D341Med (cell line): ENCODE results near the gene LRTM2.
A peak's percentile ranks its signal among the peaks of the same experiment; 100 is the strongest.

Experiments
- DNase-seq: peaks from one replicate; pipeline ENCODE4 v3.0.0; 2012; ENCODE audit warnings: low spot score

Gene LRTM2

DNA sequence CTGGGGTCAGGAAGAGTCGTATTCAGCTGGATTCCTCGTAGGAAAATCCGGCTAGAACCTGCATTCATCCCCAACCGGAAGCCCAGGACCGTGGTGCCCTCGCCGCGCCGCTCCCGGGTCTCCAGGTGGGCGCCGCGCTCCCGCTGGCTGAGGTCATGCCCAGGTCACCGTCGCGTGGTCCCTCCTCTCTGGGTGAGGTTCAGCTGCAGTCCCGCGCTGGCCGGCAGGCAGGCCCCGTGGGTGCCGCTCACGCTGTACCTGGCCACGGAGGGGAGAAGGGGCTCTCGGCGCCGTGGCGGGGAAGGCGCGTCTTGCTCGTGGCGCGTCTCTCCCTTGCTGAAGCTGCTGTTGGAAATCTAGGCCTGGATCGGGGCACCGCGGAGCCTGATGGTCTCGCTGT lies 44.5 kb downstream of the LRTM2 start:
- no peak for DNase-seq

DNA sequence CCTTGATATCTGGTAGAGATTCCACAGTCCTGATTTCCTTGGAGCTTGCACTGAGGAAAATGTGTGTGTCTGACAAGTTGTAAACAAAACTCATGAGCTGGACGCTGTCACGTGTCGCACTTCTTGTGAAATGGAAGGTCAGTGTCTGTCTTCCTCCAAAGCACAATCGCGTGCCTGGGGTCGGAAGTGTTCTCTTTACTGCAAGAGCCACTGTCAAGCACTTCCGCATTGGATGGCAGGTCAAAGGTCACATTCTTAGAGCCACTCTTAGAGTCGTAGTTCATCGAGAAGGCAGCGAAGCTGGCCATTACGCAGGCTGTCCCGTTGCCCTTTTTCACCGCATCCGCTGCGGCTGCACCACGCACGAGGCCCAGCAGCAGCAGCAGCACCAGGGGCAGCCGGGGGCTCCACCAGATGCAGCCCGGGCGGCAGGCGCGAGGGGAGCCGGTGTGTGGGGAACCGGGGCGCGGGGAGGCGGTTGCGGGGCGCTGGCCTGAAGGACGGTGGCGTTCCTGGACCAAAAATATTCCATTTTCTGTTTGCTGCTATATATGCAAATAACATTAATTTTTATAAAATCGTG lies 45.0 kb downstream of the LRTM2 start:
- DNase-seq, result no peak

DNA sequence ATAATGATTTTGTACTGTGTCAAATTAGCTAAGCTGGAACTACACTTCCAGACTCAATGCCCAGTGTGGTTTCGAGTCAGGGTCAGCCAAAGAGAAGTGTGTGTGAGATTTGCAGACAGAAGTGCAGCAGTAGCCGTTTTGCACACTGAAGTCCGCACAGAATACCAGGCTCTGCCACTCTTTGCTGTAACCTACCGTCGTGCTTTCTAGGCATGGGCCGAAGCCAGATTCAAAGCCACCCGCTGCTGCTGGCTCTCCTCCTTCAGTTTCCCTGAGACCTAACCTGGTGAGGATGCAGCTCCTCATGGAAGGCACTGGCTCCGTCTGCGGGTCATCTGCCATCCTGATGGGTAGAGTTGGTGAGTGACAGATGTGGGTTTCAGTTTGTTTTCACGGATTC lies 48.8 kb downstream of the LRTM2 start:
- no peak for DNase-seq

DNA sequence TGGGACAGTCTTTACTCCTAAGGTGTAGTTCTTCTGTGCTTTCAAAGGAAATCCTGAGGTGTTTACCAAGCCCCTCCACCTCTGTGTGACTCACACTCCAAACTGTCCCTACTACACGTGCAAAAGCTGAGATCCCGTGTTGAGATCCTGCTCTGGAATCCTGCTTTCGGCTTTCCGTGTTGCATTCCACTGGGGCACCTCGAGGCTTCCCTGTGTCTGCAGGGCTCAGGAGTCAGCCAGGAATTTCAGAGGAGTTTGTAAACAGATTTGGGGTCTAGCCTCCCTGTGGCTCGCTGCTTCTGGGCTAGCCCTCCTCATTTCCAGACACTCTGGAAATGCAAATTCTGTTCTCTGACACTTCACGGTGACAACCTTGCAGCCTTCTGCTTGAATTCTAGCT lies 49.7 kb downstream of the LRTM2 start:
- no peak for DNase-seq

DNA sequence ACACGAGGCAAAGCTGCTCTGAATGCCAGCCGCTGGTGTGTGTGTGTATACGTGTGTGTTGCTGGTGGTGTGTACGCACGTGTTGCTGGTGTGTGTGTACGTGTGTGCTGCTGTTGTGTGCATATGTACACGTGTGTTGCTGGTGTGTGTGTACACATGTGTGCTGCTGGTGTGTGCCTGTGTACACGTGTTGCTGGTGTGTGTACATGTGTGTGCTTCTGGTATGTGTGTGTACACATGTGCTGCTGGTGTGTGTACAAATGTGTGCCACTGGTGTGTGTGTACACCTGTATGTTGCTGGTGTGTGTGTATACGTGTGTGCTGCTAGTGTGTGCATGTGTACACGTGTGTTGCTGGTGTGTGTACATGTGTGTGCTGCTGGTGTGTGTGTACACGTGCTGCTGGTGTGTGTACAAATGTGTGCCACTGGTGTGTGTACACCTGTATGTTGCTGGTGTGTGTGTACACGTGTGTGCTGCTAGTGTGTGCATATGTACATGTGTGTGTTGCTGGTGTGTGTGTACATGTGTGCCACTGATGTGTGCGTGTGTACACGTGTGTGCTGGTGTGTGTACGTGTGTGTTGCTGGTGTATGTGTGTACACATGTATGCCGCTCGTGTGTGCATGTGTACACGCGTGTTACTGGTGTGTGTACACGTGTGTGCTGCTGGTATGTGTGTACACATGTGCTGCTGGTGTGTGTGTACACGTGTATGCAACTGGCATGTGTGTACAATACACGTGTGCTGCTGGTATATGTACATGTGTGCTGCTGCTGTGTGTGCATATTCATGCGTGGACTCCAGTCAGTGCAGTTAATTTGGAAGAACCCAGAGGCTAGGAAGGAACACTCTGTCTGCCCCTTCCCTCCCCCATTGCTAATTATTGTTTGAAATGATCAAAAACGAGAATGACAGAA lies 50.9 kb downstream of the LRTM2 start:
- no peak for DNase-seq

DNA sequence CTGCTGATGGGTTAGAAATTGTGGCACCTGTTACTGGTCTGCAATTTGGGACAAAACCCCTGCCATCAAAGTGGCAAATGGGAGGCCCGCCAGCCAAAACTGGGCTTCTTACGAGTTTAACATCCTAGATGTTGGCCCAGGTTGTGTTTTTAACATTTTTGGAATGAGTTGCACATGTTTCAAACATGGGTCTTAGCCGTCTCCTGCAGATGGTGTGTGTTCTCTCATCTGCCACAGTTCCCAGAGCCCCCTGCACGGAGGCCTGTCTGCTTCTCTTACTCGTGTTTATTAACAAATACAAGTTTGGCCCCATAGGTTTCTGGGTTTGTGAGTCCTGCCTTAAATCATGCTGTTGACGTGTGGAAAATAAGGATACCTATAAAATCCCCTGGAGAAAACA lies 51.6 kb downstream of the LRTM2 start:
- no peak for DNase-seq

DNA sequence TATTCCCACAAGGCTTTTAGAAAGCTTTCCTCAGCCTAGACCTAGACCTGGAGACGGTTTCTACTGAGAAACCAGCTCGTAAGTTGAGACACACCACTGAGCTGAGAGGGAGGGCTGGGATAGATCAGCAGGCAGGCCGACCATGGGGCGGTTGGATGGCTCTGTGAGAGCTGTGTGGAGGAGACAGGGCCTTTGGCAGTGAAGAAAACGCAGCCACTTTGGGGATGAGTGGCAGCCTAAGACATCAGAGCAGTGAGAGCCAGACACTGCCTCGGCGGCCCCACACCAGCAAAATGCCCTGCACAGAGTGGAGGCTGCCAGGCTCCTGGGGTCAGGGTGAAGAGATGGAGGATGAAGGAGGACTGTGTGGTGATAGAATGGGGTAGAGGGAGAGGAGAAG lies 52.1 kb downstream of the LRTM2 start:
- no peak for DNase-seq

DNA sequence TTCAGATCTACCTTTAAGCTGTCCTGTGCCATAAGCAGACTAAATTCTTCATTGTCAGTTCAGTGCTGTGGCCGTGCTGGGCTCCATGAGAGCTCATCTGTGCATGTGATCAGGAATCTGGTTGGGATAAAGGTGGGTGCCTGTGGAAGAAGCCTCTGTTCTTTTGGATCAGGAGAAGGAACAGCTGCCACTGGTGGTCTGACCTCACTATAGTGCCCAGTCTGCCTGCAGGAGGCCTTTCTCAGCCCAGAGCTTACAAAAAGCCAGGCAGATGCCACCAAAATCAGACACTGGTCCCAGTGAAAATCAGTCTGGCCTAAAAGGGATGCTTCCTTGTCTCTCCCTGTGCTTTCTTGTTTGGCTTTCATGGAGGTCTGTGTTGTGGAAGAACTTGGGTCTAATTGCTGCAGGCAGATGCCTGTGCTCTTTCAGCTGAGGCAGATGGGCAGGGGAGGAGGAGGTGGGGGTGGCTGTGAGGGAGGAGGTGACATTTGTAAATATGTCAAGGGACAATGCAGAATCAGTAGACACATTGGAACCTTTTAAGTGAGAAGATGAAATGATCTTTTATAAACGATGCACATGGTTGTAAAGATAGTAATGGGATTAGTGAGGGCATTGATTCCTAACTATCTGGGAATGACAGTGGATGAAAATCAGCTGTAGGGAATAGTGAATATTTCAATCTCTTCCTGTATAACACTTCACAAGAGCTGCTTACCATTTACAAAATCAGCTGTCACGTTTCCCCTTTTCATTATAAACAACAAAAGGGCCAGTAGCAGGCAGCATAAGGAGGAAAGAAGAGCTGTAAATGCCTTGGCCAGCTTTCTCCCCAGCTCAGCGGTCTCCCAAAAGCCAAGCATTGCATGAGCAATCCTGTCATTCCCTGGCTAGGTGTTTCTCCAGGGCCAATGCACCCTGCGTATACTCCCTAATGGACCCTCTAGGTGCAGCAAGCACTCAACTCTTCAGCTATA lies 53.5 kb downstream of the LRTM2 start:
- no peak for DNase-seq

DNA sequence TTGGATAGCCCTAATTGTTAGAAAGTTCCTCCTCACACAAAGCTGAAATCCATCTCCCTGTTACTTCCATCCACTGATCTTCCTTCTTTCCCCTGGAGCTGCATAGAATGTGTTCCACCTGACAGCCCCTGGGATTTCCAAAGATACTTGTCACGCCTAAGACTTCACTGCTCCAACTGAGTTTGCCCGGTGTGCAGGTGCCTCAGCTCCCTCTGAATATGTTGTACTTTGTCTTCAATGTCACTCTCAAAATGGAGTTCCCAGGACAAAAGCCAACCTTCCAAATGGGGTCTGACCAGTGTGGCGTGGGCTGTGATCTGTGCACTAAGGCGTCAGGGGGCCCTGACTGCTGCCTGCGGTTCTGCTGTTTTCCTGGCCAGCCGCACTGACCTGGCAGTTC lies 55.2 kb downstream of the LRTM2 start:
- DNase-seq, result peak; percentile 7

DNA sequence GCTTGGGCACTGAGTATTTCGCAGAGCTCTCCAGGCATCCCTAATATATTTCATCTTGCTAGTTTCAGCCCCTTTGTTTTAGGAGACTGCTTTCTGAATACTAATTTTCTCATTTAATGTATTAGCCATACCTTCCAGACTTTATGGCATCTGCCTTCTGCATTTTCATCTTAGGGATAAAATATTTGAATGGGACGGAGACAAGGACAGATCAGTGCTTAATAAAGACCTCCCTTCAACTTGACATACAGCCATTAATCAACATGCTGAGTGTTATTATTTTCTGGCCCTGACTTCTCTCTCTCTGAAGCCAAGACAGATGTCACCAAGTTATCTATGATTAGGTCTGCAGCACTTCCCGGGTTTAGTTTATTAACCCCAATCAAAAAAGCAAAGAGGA lies 55.7 kb downstream of the LRTM2 start:
- DNase-seq, result peak; percentile 0

DNA sequence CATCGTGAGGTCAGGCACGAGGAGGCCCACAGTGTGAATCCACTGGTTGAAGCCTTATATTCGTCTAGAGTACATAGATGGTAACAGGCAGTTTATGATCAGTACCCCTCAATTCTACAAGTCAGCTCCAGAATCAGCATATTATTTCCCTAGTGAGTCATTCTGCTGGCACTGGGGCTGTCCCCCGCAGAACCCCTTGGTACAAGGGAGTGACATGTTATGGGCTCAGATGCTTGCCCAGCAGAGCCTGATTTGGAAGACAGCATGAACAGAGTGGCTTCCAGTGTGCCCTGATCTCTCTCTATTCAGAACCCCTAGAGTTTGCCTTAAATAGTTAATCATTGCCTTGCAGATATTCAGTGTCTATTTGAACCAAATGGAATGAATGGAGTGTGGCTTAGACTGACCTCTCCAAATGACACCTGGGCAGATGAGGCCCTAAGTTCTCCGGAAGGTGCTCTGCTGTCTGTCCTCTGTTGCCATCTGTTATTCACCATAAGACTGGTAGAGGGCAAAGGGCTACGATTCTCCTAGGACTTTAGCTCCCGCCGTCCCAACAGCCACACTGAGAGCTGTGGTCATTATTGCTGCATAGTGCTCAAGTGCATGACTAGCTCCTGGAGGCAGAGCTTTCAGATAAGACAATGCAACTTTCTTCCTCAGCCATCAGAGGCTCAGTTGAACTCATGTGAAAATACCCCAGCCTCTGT lies 57.0 kb downstream of the LRTM2 start:
- DNase-seq, result peak; percentile 6

DNA sequence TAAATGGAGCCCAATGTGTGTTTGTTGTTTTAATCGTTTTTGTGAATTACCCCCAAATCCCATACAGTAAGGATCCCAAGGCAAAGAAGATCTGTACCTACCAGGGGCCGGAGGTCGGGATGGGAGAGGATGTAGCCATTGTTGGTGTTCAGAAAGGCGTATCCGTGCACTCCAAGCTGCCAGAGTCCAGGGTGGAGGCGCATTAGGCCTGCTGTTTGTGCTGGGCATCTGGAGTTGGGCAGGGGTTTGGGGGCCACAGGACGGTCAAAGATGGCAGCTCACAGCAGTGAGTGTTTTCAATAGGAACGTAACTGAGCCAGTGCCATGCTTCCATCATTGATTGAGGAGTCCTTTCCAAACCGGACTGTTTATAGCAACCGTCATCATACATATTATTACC lies 57.8 kb downstream of the LRTM2 start:
- peak; percentile 14 for DNase-seq

DNA sequence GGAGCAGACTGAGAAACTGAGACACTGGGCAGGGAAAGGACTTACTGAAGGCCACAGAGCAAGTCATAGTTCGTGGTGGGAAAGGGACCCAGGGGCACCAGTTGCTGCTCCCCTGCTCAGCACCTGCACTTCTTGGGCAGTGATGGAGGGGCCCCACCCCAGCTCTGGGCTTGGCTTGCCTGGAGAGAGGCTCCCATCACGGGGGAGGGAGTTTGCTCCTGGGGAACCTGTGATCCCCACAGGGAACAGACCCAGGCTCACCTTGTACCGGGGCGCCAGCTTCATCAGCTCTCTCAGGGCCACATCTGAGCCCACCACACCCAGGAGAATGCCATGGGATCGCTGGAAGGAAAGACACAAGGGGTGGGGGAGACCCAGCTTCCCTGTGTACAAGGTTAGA lies 58.3 kb downstream of the LRTM2 start:
- DNase-seq, result peak; percentile 19

DNA sequence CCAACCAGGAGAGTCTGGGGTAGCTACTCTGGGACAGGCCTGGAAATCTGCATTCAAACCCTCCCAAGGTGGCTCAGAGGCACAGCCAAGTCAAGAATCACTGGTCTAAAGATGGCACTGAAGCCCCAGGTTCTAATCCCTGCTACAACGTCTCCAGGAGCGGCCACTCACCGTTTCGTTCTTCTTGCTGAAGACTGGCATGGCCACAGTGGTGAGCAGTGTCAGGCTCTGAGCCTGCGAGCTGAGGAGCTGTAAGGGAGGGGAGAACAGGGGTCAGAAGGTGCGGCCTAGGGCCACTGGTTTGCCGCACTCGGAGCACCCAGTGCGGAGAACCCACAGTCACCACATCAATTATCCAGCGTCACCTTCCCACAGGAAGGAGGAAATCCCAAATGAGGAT lies 59.3 kb downstream of the LRTM2 start:
- no peak for DNase-seq

DNA sequence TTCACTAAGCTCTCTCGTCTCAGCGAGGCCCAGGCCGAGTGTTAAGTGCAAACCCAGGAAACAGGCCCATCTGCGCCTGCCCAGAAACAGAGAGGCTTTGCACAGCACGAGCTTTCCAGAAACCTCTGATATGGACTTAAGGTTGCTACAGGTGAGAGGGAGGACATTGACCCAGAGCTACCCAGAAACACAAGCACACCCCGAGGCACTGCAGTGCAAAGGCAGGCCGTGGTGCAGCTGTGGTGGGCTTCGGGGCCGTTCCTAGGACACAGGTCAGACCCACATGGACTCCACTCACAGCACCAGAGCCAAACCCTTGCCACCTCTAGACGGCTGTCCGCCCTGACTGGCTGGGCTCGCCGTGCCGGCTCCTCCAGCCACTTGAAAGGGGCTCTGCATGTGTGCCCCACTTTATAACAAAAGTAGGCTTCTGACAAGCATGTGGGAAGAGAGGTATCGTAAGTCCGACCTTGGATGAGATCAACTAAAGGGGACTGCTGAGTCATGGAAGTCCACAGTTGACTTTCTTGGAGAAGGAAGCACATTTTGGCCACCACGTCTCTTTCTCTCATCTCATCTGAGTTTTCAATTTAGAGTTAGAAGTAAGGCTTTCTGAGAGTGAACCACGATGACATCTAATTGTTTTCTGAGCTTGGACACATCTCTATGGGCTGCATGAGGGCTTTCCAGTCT lies 59.9 kb downstream of the LRTM2 start:
- peak; percentile 21 for DNase-seq

DNA sequence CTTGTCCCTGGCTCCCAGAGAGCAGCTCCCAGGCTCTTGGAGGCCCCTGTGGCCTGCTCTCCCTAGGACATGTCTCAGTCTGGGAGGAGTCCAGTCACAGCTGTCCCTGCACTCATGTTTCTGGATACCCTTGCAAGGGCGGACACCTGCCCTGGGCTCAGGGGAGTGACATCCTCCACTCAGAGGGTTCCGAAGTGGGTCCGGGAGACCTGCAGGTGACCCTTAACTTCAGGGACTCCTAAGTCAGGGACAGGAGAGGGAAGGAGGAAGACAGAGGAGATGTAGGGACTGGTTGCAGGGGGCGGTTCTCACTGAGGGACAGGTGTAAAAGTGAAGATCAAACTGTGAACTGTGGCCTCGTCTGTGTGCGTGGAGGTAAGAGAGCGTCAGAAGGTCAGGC lies 60.5 kb downstream of the LRTM2 start:
- DNase-seq, result peak; percentile 10

DNA sequence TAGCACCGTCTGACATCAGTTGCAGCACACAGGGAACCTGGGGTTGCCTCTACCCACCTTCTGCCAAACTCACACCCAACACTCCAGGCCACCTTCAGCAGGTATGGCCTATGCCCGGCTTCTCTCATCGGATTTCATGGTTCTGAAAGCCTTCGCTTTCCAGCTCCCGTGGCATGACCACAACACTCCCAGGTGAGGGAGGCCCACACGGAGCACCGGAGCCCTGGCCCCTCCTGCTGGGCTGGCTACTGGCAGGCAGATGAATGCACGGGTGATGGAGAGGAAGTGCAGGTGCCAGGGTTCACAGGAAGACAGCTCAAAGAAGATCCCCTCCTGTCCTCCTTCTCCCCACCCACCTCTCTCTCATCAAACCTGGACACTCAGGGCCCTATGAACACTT lies 60.9 kb downstream of the LRTM2 start:
- no peak for DNase-seq

DNA sequence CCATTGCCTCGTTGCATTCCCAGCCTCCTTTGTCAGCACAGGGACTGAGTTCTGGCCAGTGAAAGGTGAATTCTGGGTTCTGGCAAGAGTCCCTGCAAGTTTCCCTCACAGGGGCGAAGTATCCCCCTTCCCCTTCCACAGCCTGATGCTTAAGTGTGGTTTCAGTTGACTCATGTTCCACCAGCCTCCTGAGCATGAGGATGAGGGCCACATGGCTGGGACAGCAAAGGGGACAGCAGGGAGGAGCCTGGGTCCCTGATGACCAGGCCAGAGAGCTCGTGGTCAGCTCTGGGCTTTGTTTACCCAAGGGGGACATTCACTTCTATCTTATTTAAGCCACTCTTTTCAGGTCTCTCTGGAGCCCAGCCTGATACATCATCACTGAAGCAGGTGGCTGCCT lies 61.6 kb downstream of the LRTM2 start:
- DNase-seq, result no peak

DNA sequence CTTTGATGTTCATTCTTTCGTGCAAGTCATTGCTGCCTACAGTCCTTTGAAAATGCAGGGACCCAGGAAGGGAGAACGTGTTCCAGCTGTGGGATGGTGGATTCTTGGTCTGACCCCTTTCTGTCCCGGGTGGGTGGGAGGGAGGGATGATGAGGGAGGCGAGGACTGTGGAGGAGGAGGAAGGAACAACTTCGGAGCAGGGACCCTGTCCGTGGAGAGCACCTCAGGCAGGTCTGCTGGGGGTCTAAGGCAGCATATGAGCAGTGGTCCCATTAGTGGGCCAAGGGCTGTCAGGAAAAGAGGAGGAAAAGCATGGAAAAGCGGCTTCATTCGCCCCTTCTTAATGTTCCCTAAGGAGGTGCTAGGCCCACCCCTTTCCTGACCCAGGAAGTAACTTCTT lies 62.0 kb downstream of the LRTM2 start:
- DNase-seq, result no peak

DNA sequence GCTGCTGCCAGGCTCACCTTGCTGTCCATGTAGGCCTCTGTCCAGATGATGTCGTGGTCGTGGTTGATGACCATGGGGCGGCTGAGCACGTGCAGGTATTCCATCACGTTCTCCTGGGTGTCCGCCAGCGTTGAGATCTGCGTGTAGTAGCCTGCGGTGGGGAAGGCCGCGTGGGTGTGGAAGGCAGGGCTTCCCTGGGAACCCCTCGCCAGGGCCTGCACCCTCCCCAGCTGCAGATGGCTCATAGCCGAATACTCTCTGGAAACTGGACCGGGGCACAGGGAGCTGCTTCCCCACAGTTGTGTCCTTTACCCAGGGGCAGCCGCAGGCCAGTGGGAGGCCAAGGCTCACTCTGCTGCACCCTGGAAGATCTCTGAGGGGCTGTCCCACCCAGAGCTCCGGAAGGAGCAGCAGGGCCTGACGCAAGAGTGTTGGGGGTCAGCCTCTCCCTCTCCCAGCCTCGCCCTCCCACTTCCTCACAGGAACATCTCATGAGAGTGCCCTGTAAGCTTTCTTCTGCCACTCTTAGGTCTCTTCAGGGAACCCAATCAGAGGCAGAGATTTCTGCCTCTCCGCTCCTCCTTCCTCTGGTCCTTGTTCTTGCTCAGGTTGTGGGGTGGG lies 62.6 kb downstream of the LRTM2 start:
- DNase-seq, result no peak

DNA sequence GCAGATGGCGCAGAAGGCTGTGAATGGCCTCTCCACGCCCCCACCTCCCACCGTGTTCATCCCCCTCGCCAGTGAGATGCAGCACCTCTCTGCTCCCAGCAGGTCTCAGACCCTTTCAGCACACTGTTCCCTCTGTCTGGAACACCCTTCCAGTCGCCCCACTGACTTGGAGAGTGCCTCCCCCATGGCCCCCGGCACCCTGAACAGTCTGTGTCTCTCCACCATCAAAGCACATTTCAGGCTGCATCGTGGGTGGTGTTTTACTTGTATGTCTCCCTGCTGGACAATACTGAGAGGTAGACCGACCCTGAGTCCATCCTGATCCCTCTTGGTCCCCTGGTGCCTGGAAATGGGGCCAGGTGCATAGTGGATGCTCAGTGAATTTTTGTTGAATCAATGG lies 63.1 kb downstream of the LRTM2 start:
- no peak for DNase-seq
